ENCODE results near the gene CFAP161. TPM values are rescaled to one million over a fixed set of nuclear protein-coding genes. Genes with fewer than 3 reads are reported as not detected.

CFAP161 gene
- total and polyA plus RNA-seq, 9 of the 15 experiments (the other 6 are each of a cell fraction or from before 2014, with no cell fraction given) = 25.8 to 83.3 (median 75.6) TPM

DNA sequence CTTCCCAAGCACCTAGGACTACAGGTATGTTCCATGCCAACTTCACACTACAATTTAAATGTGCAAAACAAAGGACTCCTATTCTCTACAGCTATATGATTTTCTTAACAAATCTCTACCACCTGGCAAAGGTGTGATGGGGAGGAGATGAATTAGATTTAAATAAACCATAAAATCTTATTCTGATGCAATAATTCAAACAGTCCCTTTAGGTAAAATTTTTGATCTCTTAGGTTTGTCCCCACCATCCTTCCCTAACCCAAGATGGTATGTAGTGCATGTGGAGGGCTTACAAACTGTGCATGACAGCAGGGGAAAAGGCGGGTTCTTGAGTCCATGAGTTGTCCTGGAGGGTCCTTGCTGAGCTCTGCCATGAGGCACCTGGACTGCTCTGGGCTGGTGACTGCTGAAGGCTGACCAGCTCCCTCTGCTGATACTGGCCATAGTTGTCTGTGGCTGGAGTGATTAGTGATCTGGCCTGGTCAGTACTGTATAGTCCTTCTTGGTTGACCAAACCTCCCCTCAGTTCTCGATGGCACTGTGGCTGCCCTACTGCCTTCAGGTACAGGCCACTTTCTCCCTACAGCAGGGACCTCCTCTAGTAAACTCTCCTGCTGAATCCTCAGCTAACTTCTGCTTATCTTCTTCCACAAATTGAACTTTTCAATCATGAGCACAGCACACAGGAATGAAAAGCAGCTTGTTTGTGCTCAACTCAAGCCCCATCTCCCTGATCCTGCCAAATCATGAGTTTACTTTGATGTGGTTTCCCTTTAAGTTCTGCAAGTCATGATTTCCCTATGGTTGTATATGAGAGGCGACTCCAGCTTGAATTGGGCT lies 30.1 kb downstream of the CFAP161 start (continued):
- TF ChIP-seq, protein P1, sequence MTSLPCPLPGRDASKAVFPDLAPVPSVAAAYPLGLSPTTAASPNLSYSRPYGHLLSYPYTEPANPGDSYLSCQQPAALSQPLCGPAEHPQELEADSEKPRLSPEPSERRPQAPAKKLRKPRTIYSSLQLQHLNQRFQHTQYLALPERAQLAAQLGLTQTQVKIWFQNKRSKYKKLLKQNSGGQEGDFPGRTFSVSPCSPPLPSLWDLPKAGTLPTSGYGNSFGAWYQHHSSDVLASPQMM (CRISPR knock-in tag; IDR thresholded peaks at IDR 0.05) = no peak
- TF ChIP-seq NEUROD1 (IDR thresholded peaks at IDR 0.05; ENCODE audit: borderline replicate concordance, low read depth, low read length, partially characterized antibody) (peak; percentile 38), ZC3H4 (CRISPR knock-in tag; IDR thresholded peaks at IDR 0.05; ENCODE audit: borderline replicate concordance) (no peak), ZNF766 (CRISPR knock-in tag; conservative IDR thresholded peaks at IDR 0.05) (peak; percentile 36; the same call in 1 of the 2 replicates), ZNF184 (CRISPR knock-in tag; IDR thresholded peaks at IDR 0.05) (no peak), NR1H2 (CRISPR knock-in tag; IDR thresholded peaks at IDR 0.05) (no peak), HIVEP1 (CRISPR knock-in tag; IDR thresholded peaks at IDR 0.05) (no peak), MYC (IDR thresholded peaks at IDR 0.05; ENCODE audit: low read depth, low read length) (peak; percentile 68; the same call in 1 of the 2 replicates), MYC (CRISPR knock-in tag; IDR thresholded peaks at IDR 0.05; ENCODE audit: borderline replicate concordance, low read depth) (no peak), PRPF4 (IDR thresholded peaks at IDR 0.05; ENCODE audit: insufficient read depth, low read depth, low read length, poor library complexity, severe bottlenecking) (no peak), NR4A1 (CRISPR knock-in tag; IDR thresholded peaks at IDR 0.05) (no peak), NR4A1 (tag; IDR thresholded peaks at IDR 0.05) (0 out of 2 replicates have a peak, but pooled peaks have one; percentile 22), JUNB (CRISPR knock-in tag; conservative IDR thresholded peaks at IDR 0.05) (no peak), FIP1L1 (IDR thresholded peaks at IDR 0.05; ENCODE audit: low read depth, low read length, poor library complexity, severe bottlenecking) (no peak), ZNF584 (CRISPR knock-in tag; IDR thresholded peaks at IDR 0.05; ENCODE audit: low read depth) (no peak), NFATC3 (IDR thresholded peaks at IDR 0.05) (no peak)
- TF ChIP-seq, protein P2, sequence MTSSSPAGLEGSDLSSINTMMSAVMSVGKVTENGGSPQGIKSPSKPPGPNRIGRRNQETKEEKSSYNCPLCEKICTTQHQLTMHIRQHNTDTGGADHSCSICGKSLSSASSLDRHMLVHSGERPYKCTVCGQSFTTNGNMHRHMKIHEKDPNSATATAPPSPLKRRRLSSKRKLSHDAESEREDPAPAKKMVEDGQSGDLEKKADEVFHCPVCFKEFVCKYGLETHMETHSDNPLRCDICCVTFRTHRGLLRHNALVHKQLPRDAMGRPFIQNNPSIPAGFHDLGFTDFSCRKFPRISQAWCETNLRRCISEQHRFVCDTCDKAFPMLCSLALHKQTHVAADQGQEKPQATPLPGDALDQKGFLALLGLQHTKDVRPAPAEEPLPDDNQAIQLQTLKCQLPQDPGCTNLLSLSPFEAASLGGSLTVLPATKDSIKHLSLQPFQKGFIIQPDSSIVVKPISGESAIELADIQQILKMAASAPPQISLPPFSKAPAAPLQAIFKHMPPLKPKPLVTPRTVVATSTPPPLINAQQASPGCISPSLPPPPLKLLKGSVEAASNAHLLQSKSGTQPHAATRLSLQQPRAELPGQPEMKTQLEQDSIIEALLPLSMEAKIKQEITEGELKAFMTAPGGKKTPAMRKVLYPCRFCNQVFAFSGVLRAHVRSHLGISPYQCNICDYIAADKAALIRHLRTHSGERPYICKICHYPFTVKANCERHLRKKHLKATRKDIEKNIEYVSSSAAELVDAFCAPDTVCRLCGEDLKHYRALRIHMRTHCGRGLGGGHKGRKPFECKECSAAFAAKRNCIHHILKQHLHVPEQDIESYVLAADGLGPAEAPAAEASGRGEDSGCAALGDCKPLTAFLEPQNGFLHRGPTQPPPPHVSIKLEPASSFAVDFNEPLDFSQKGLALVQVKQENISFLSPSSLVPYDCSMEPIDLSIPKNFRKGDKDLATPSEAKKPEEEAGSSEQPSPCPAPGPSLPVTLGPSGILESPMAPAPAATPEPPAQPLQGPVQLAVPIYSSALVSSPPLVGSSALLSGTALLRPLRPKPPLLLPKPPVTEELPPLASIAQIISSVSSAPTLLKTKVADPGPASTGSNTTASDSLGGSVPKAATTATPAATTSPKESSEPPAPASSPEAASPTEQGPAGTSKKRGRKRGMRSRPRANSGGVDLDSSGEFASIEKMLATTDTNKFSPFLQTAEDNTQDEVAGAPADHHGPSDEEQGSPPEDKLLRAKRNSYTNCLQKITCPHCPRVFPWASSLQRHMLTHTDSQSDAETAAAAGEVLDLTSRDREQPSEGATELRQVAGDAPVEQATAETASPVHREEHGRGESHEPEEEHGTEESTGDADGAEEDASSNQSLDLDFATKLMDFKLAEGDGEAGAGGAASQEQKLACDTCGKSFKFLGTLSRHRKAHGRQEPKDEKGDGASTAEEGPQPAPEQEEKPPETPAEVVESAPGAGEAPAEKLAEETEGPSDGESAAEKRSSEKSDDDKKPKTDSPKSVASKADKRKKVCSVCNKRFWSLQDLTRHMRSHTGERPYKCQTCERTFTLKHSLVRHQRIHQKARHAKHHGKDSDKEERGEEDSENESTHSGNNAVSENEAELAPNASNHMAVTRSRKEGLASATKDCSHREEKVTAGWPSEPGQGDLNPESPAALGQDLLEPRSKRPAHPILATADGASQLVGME (CRISPR knock-in tag; IDR thresholded peaks at IDR 0.05) = no peak
- TF ChIP-seq, protein P3, sequence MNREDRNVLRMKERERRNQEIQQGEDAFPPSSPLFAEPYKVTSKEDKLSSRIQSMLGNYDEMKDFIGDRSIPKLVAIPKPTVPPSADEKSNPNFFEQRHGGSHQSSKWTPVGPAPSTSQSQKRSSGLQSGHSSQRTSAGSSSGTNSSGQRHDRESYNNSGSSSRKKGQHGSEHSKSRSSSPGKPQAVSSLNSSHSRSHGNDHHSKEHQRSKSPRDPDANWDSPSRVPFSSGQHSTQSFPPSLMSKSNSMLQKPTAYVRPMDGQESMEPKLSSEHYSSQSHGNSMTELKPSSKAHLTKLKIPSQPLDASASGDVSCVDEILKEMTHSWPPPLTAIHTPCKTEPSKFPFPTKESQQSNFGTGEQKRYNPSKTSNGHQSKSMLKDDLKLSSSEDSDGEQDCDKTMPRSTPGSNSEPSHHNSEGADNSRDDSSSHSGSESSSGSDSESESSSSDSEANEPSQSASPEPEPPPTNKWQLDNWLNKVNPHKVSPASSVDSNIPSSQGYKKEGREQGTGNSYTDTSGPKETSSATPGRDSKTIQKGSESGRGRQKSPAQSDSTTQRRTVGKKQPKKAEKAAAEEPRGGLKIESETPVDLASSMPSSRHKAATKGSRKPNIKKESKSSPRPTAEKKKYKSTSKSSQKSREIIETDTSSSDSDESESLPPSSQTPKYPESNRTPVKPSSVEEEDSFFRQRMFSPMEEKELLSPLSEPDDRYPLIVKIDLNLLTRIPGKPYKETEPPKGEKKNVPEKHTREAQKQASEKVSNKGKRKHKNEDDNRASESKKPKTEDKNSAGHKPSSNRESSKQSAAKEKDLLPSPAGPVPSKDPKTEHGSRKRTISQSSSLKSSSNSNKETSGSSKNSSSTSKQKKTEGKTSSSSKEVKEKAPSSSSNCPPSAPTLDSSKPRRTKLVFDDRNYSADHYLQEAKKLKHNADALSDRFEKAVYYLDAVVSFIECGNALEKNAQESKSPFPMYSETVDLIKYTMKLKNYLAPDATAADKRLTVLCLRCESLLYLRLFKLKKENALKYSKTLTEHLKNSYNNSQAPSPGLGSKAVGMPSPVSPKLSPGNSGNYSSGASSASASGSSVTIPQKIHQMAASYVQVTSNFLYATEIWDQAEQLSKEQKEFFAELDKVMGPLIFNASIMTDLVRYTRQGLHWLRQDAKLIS (CRISPR knock-in tag; IDR thresholded peaks at IDR 0.05) = no peak
